ENCODE data around the gene ADCYAP1R1.

Gene ADCYAP1R1

DNA sequence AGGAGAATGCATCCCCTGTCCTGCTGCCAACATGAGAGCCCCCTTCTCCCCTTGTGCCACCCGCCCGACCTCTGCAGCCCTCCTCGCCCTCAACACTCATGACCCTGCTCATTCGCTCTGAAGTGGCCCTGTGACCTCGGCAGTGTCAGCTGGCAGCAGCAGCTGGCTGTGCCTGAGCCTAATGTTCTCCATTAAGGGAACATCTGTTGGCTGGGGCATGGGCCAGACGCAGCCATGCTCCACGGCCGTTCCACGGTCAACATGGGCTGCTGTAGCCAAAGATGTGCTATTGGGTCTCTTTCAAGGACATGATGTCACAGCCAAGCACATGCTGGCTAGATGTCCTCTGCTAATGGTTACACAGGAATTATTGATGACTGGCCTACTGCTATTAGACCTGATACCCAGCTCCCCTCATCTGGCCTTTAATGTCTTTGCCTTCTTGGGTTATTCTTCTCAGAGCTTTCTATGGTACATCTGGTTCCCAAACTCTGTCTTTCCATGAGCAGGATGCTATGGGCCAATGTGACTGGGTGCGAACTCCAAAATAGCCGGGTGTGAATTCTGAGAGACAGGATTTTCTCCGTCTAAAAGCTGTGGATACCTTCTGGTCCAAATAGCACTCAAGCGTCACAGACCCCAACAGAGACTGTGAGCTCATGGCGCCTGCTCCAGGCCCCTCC lies 22.4 kb downstream of the ADCYAP1R1 start:
- TF ChIP-seq, protein P1, sequence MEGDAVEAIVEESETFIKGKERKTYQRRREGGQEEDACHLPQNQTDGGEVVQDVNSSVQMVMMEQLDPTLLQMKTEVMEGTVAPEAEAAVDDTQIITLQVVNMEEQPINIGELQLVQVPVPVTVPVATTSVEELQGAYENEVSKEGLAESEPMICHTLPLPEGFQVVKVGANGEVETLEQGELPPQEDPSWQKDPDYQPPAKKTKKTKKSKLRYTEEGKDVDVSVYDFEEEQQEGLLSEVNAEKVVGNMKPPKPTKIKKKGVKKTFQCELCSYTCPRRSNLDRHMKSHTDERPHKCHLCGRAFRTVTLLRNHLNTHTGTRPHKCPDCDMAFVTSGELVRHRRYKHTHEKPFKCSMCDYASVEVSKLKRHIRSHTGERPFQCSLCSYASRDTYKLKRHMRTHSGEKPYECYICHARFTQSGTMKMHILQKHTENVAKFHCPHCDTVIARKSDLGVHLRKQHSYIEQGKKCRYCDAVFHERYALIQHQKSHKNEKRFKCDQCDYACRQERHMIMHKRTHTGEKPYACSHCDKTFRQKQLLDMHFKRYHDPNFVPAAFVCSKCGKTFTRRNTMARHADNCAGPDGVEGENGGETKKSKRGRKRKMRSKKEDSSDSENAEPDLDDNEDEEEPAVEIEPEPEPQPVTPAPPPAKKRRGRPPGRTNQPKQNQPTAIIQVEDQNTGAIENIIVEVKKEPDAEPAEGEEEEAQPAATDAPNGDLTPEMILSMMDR (conservative IDR thresholded peaks at IDR 0.05; ENCODE audit: low read length), result no peak
- no peak overlapping the region for H3K4me3 ChIP-seq (ENCODE audit: low read length)
- no peak for DNase-seq (ENCODE audit: low read depth)

DNA sequence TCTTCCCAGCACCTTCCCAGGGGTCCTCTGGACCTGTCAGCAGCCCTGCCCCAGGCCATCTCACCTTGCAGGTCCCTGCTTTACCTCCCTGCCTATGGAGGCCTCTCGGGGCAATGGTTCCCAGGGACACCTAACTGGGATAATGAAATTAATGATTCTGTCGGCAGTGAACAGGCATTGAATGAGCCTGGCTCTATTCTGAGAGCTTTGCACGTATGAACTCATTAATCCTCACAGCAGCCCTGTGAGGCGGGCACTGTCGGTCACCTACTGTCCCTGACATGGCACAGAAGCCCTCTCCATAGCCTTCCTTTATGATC lies 22.9 kb downstream of the ADCYAP1R1 start:
- TF ChIP-seq, protein P1 (conservative IDR thresholded peaks at IDR 0.05; ENCODE audit: low read length), result no peak

DNA sequence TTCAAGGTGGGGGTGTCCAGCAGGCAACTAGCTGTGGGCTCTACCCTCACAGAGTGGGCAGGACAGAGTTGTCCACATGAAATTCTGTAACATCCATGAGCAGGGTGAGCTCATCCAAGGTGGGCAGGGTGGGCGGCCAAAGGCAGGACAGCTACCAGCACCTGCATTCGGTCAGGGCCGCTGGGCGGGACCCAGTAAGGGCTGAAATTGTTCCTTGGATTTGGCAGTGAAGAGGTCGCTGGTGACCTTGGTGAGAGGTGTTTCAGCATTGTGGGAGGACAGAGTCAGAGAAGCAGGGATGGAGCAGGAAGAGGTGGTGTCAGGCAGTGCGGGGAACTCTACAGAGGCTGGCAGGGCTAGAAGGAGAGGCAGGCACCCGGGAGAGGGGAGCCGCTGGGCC lies 23.9 kb downstream of the ADCYAP1R1 start:
- H3K4me3 ChIP-seq (ENCODE audit: low read length), result no peak overlapping the region
- TF ChIP-seq, protein P1 (conservative IDR thresholded peaks at IDR 0.05; ENCODE audit: low read length), result no peak
- no peak for DNase-seq (ENCODE audit: low read depth)

More for the DNA sequence above, 22.9 kb downstream of the ADCYAP1R1 start:
- no peak overlapping the region for H3K4me3 ChIP-seq (ENCODE audit: low read length)
- DNase-seq (ENCODE audit: low read depth), result no peak

DNA sequence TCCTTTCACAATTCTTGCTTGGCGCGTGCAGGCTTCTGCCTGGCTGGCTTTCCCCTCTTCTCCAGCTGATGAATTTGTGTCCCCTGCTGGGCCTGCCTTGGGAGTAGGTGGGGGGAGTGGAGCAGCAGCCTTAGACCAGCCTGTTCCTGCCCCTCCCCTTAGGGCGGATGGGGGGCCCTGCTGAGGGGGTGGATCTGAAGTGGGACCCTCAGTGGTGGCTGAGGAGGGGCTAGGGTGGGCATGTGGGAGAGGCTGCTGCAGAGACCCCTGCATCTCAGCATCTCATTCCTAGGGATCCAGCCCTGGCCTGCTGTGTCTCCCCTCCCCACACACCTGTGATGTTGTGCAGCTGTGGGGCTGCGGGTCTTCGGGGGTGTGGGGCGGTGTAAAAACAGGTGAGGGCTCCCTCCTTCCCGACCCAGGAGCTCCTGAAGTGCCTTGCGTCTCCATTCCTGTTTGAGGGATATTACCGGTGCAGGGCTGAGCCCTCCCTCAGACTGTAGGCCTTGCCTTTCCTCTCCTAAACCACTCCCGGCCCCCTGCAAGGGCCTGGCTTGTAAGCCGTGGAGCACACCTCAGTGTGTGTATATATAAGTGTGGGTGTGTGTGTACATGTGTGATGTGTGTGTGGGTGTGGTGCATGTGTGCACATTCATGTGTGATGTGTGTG lies 24.7 kb downstream of the ADCYAP1R1 start:
- no peak overlapping the region for H3K4me3 ChIP-seq (ENCODE audit: low read length)
- TF ChIP-seq, protein P1 (conservative IDR thresholded peaks at IDR 0.05; ENCODE audit: low read length), result no peak
- no peak for DNase-seq (ENCODE audit: low read depth)

DNA sequence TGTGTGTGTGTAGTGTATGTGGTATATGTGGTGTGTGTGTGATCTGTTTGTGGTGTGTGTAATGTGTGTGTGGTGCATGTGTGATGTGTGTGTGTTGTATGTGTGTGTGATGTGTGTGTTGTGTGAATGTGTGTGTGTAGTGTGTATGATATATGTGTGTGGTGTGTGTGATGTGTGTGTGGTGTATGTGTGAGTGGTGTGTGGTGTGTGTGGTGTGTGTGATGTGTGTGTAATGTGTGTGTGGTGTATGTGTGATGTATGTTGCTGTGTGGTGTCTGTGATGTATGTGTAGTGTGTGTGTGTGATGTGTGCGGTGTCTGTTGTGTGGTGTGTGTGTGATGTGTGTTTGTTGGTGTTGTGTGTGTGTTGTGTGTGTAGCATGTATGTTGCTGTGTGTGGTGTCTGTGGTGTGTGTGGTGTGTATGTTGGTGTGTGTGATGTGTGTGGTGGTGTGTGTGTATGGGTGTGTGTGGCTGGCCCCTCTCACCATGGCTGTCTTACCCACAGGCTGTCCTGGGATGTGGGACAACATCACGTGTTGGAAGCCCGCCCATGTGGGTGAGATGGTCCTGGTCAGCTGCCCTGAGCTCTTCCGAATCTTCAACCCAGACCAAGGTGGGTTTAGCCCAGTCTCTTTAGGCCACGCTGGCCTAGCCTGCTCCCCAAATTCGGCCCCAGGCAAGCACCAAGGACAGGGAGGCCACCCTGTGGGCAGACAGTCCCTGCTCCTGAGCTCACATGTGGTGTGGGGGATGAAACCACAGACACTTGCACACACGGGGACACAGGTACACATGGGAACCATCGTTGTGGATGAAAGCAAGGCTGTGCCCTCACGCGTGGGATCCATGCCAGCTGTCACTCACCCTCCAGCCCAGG lies 25.6 kb downstream of the ADCYAP1R1 start:
- TF ChIP-seq, protein P1 (conservative IDR thresholded peaks at IDR 0.05; ENCODE audit: low read length), result no peak
- DNase-seq (ENCODE audit: low read depth), result no peak
- H3K4me3 ChIP-seq (ENCODE audit: low read length), result no peak overlapping the region

DNA sequence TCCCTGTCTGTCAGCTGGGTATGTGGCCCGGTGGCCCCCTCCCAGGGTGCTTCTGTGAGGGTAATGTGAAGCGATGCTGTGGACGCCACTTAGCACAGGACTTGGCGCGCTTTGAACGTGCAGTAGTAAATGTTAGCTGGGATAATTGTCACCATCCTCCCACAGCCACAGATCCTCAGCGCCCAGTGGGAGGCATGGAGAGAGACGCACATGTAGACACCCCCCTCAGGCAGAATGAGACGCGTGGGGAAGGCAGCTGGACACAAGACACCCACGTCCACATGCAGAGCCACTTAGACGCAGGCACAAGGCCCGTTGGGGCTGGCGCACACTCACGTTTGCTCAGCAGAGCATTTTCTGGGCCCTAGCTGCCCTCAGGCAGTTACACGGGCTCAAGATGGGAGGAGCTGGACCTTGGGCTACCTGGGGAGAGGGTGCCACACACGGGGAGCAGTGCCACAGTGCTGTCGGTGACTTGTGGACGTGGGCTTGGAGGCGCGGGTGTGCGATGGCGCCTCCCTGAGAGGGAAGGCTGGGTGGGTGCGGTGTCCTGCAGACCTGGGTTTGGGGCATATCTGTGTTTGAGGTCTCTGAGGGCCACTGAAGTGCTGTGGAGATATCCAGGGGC lies 26.4 kb downstream of the ADCYAP1R1 start:
- no peak overlapping the region for H3K4me3 ChIP-seq (ENCODE audit: low read length)
- TF ChIP-seq, protein P1 (conservative IDR thresholded peaks at IDR 0.05; ENCODE audit: low read length), result no peak
- DNase-seq (ENCODE audit: low read depth), result no peak

Data from AG10803 (cell line).